Activated CD4-positive, alpha-beta T cell treated with anti-CD3 and anti-CD28 coated beads for 48 hours (primary cell): ENCODE results near the gene RANBP3.

Experiments
- DNase-seq: peaks from one replicate; pipeline ENCODE4 v3.0.0-alpha.2; 2020

Gene RANBP3

DNA sequence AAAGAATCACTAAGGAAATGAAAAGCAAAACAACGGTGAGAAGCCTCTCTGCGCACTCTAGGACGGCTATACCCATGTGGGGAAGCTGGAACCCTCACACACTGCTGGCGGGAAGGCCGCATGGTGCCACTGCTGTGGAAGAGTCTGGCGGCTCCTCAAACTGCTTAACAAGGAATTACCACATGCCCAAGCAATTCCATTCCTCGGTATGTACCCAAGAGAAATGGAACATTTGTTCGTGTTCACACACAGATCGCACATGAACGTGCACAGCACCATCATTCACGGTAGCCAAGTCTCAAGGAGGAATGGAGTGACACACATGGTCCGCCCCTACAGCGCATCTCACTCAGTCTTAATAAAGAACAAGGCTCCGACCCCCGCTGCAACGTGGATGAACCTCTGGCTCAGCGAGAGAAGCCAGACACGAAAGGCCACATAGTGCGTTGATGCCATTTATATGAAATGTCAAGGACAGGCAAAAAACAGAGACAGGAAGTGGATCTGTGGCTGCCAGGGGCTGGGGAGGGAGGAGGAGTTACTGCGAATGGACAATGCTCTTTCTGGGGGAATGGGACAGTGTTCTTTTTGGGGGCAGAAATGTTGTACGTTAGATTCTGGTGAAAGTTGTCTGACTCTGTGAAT lies 56.3 kb downstream of the RANBP3 start:
- DNase-seq: no peak

GRCh38 chr19:5918463-5919079 lies 59.4 kb downstream of the RANBP3 start:
- no peak for DNase-seq

GRCh38 chr19:5917431-5918107 lies 60.4 kb downstream of the RANBP3 start:
- DNase-seq: no peak

DNA sequence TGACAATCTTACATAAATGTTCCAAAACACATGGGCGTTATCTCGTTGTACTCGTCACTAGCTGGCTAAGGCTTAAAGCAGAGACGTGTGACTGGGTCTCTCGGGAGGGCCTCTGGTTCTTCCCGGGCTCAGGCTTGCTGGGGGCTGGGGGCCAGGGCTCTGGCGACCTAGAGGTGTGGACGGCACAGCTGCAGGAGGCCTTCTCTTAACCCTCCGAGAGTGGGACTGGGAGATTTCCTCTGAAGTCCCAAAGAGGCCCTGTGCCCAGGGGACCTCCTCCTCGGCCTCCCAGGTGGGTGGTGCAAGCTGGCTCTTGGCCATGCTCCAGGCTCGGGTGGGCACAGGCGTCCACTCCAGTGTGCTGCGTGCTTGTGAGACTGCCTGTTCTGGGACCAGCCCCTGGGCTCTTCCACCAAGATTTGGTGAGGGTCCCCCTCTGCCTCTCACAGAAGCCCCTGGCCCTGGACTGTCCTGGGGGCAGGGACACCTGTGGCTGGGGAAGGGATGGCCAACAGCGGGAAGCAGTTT lies 61.7 kb downstream of the RANBP3 start:
- DNase-seq: no peak

- no peak for DNase-seq
Observed at GRCh38 chr19:5915782-5916165, 62.2 kb downstream of the RANBP3 start.

GRCh38 chr19:5914946-5915781 lies 62.8 kb downstream of the RANBP3 start:
- no peak for DNase-seq

GRCh38 chr19:5914358-5914774 lies 63.6 kb downstream of the RANBP3 start:
- no peak for DNase-seq

GRCh38 chr19:5913739-5914357 lies 64.1 kb downstream of the RANBP3 start, which contains the start of gene CAPS:
Gene CAPS, plus strand, starts transcription at chr19:5914254. Its CDS starts 153 bp downstream, at chr19:5914407.
- DNase-seq: no peak

- DNase-seq: no peak
Observed at GRCh38 chr19:5911366-5911765, 66.6 kb downstream of the RANBP3 start.

DNA sequence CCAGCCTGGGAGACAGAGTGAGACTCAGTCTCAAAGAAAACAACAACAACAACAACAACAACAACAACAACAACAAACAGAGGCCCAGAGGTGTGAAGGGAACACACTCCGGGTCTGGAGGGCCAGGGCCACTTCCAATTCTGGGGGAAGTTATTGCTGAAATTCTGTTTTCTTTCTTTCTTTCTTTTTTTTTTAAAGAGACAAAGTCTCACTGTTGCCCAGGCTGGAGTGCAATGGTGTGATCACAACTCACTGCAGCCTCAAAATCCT lies 67.4 kb downstream of the RANBP3 start:
- no peak for DNase-seq

- DNase-seq: no peak
Observed at GRCh38 chr19:5908773-5909442, 69.0 kb downstream of the RANBP3 start.

DNA sequence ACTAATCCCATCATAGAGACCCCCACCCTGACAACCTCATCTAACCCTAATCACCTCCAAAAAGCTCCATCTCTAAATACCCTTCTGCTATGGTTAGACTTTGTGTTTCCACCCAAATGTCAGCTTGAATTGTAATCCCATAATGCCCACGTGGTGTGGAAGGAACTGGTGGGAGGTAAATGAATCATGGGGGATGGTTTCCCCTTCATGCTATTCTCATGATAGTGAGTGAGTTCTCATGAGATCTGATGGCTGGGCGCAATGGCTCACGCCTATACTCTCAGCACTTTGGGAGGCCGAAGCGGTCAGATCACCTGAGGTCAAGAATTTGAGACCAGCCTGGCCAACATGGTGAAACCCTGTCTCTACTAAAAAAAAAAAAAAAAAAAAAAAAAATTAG lies 70.7 kb downstream of the RANBP3 start:
- peak; percentile 40 for DNase-seq

DNA sequence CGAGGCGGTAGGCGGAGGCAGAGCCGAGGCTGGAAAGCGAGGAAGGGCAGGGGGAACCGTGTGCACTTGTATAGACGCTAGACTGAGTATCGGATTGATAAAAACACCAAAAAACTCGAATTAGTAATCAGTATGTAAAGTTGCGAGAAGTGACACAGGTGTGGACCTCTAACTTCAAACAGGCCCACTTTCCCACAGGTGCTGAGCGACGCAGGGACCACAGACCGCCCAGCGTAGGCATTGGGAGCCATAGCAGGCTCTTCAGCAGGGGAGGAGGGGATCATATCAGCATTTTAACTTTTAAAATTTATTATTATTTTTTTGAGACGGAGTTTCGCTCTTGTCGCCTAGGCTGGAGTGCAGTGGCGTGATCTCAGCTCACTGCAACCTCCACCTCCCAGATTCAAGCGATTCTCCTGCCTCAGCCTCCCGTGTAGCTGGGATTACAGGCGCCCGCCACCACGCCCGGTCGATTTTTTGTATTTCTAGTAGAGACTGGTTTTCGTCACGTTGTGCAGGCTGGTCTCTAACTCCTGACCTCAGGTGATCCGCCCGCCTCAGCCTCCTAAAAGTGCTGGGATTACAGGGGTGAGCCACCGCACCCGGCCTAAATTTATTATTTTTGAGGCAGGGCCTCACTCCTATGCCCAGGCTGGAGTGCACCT lies 72.7 kb downstream of the RANBP3 start:
- no peak for DNase-seq

- peak; percentile 100 for DNase-seq
Observed at GRCh38 chr19:5904352-5905113, 73.4 kb downstream of the RANBP3 start, which contains the start of gene VMAC. Gene VMAC, plus strand, starts transcription at chr19:5904872. Its CDS starts 19 bp downstream, at chr19:5904891.

GRCh38 chr19:5903624-5904351 lies 74.2 kb downstream of the RANBP3 start, which contains the start of gene NDUFA11:
Gene NDUFA11, minus strand, starts transcription at chr19:5903790. Its CDS starts 82 bp downstream, at chr19:5903708.
- DNase-seq: peak; percentile 98

DNA sequence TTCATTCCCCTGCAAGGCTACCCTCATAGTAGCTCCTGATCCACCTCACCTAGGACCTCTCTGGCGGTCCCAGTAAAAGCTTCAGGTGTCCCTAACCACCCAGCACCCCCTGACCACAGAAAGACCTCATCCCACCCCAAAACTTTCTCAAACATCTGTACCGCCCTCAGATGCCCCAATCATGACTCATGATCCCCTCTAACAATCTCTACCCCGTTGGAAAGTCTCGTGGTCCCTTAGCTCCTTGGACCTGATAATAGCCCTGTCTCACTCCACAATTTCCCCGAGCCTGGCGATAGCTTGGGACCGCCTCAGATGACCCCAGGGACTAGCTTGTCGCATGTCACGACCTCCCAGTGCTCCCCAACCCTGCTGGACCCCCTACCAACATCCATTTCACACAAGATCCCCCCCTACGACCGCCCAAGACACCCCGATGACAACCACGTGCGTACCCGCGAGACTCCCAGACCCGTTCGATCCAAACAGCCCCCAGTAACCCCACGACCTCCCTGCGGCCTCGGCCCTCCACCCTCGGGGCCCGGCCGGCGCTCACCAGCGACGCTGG lies 74.8 kb downstream of the RANBP3 start:
- peak; percentile 23 for DNase-seq

DNA sequence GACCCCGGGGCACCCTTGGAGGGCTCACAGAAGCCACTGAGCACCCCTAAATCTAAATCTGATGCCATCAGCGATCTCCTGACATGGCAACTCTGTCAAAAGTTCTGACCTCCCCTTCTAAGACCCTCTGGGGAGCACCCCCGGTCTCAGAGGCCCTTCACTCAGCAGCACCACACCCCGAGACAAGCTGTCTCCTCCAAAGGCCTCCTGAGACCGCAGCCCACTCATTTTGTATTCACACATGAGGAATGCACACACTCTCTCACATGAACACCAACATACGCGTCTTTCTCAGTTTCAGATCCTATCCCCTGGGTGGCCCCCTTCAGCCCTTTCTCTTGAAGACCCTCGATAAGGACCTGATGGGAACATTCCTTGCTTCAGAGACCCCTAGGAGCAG lies 77.0 kb downstream of the RANBP3 start:
- no peak for DNase-seq

DNA sequence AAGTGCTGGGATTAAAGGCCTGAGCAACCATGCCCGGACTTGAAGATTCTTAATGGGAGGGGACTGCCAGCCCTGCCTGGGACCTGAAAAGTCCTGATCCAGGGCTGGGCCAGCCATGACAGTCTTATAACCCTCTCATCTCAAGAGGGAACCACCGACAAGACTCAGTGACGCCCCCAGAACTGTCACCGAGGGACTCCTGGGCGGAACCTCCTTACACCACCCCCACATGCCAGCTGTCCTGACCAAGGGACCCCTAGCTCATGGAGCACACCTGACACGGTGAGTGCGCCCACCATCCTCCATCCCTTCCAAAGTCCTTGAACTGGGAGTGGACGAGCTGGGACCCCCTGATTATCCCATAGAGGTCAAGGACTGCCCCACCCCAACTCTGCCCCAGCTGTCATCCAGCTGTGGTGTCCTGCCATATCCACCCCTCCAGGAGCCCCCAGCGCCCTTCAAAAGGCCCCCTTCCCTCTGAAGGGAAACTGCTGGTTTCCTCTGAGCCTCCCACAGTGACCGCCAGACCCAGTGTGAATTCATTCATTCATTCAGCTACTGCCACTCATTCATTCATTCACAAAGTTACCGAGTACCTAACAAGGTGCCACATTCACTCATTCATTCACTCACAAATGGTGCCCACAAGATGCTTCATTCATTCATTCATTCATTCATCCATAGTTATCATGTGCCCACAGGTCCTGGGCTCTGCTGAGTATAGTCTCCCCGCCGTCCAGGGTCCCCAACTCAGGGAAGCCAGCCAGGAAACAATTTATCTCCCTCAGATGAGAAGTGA lies 78.0 kb downstream of the RANBP3 start:
- DNase-seq: no peak
